CD8-positive, alpha-beta memory T cell (primary cell): Measurements from ENCODE around the gene TRAP1. TPM values are rescaled to one million over a fixed set of nuclear protein-coding genes. Genes with fewer than 3 reads are reported as not detected.

Source experiments
- CTCF ChIA-PET: fragments of 350-600 bp; sonication (Branson Sonifier 250); formaldehyde crosslinking; loops from one replicate; lab custom pipeline; 2021; ENCODE audit warnings: antibody characterized with exemption; lab: Charles Lee
- POLR2A ChIA-PET: fragments of 350-600 bp; sonication (Branson Sonifier 250); formaldehyde crosslinking; loops from one replicate; lab custom pipeline; 2021; ENCODE audit warnings: antibody characterized with exemption; lab: Charles Lee
- DNase-seq, 5 donors: peaks; one replicate each; pipeline versions ENCODE4 v3.0.0 to v3.0.0-alpha.2; 2020 to 2022; ENCODE audit warnings: mixed read lengths in 1 of 5
- H3K27ac ChIP-seq: one replicate; pipeline ENCODE4 v1.7.0; 2013; ENCODE audit warnings: low read depth, mild to moderate bottlenecking, low read length, moderate library complexity
- H3K27me3 ChIP-seq: 2 replicates; pipeline ENCODE4 v1.7.0; 2013; ENCODE audit warnings: low read length, mild to moderate bottlenecking; ENCODE audit not compliant: insufficient read depth, poor library complexity, severe bottlenecking
- H3K36me3 ChIP-seq: 2 replicates; pipeline ENCODE4 v1.7.0; 2013; ENCODE audit warnings: mild to moderate bottlenecking, low read length, moderate library complexity; ENCODE audit not compliant: insufficient read depth
- H3K4me1 ChIP-seq: 2 replicates; pipeline ENCODE4 v1.7.0; 2013; ENCODE audit warnings: mild to moderate bottlenecking, low read length, moderate library complexity; ENCODE audit not compliant: insufficient read depth
- H3K4me3 ChIP-seq: 2 replicates; pipeline ENCODE4 v1.7.0; 2013; ENCODE audit warnings: mild to moderate bottlenecking, low read length
- H3K9me3 ChIP-seq: 2 replicates; pipeline ENCODE4 v1.7.0; 2013; ENCODE audit warnings: mild to moderate bottlenecking, low read length
- H3K27ac Mint-ChIP-seq, 8 donors: one replicate each; pipeline ENCODE4 v1.8.0; 2020 to 2021; ENCODE audit warnings: mixed read lengths in 8 of 8, mild to moderate bottlenecking in 6 of 8, inconsistent platforms in 3 of 8, moderate library complexity in 3 of 8
- H3K27me3 Mint-ChIP-seq, 2 donors: one replicate each; pipeline ENCODE4 v1.8.0; 2020 to 2021; ENCODE audit warnings: mixed read lengths in 2 of 2, mild to moderate bottlenecking in 1 of 2, moderate library complexity in 1 of 2
- H3K36me3 Mint-ChIP-seq, 3 donors: one replicate each; pipeline ENCODE4 v1.8.0; 2020 to 2021; ENCODE audit warnings: mixed read lengths in 3 of 3, inconsistent platforms in 1 of 3, mild to moderate bottlenecking in 1 of 3
- H3K4me1 Mint-ChIP-seq, 3 donors: one replicate each; pipeline ENCODE4 v1.8.0; 2020 to 2021; ENCODE audit warnings: mixed read lengths in 3 of 3, inconsistent platforms in 1 of 3, mild to moderate bottlenecking in 1 of 3
- H3K4me3 Mint-ChIP-seq, 7 donors: one replicate each; pipeline ENCODE4 v1.8.0; 2020 to 2021; ENCODE audit warnings: mixed read lengths in 7 of 7, mild to moderate bottlenecking in 6 of 7, moderate library complexity in 4 of 7, inconsistent platforms in 2 of 7
- H3K9me3 Mint-ChIP-seq, 5 donors: one replicate each; pipeline ENCODE4 v1.8.0; 2020 to 2022; ENCODE audit warnings: mixed read lengths in 5 of 5, mild to moderate bottlenecking in 3 of 5, moderate library complexity in 2 of 5, inconsistent platforms in 1 of 5
- polyA plus RNA-seq: library from polyadenylated mRNA; unstranded; fragments of 300-500 nt; fragmentation: Illumina TruSeq; gene quantifications from one replicate; pipeline ENCODE4 v1.2.3, GENCODE V29; 2021
- total RNA-seq, 2 experiments: library from RNA; stranded (reverse); gene quantifications; one replicate each; pipeline ENCODE4 v1.2.3, GENCODE V29; 2021

The TRAP1 gene
- total and polyA plus RNA-seq, 3 experiments from 2014 or later: 53.5 to 308 (median 283) TPM

DNA sequence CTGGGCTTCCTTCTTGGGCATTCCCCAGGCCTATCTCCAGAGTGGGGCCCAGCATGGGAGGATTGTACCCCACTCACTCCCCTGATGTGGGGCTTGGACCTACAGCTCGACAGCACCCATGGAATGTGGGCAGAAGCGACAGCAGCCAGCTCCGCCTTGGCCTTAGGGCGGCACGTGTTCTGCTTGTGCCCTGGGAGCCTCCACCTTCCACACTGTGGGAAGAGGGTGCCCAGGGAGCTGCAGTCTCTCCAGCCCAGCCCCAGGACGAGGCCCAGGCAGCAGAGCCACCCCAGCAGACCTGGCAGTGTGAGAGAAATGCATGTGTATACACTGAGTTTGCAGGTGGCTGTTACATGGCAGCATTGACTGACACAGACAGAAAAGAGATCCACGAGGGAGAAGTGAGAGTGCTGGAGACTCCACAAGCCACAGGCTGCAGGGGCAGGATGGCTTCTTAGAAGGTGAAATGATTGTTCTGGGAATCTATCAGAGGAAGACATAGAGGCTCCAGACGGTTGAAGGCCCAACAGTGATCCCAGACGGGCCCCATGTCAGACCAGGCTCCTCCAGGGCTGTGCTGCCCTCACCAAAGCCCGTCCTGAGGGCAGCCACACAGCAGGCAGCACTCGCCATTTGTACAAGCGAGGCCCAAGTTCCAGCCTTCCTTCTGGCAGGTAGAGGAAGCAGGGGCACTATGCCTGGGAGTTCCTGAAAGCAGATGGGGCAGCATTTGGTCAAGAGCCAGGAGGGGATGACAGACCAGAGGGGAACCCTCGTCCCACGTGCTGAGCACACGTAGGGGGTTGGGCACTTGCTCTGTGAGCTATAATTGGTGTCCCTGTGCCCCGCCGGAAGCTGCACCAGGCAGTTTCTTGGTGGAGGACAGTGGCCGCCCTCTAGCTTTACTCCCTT is 65.6 kb downstream of the TRAP1 start:
- no peaks in the 10 kb centered on the region for H3K27me3 Mint-ChIP-seq
- ChIA-PET POLR2A (interaction anchor here (0.6 kb wide), 1 partner anchor 120 kb away, joined by 4 read pairs; no protein-coding TSS in a partner anchor), CTCF (no interaction called here)
- H3K27me3 ChIP-seq: no peaks in the 10 kb centered on the region
- no peaks in the 10 kb centered on the region for H3K36me3 ChIP-seq
- H3K36me3 Mint-ChIP-seq: peaks cover 0 to 53% (median 5%) of the 10 kb centered on the region in 3 donors
- DNase-seq: peak in 1 of 5 donors; percentile 13
- H3K9me3 ChIP-seq: no peaks in the 10 kb centered on the region
- no peaks in the 10 kb centered on the region for H3K9me3 Mint-ChIP-seq
- no peak overlapping the region for H3K4me3 Mint-ChIP-seq
- H3K4me3 ChIP-seq: no peak overlapping the region
- H3K27ac ChIP-seq: no peak overlapping the region
- H3K27ac Mint-ChIP-seq: no peak overlapping the region
- no peaks in the 10 kb centered on the region for H3K4me1 ChIP-seq
- peaks cover 1 to 5% (median 5%) of the 10 kb centered on the region in 3 donors for H3K4me1 Mint-ChIP-seq

GRCh38 chr16:3650631-3651265 is 66.6 kb downstream of the TRAP1 start:
- Histone ChIP-seq H3K36me3 (no peaks in the 10 kb centered on the region), H3K4me1 (no peaks in the 10 kb centered on the region), H3K27me3 (no peaks in the 10 kb centered on the region), H3K4me3 (no peak overlapping the region), H3K27ac (no peak overlapping the region), H3K9me3 (no peaks in the 10 kb centered on the region)
- Mint-ChIP-seq H3K4me3 (no peak overlapping the region), H3K27ac (peak overlapping the region in 3 of 8 donors; percentile 52 to 61 (median 57)), H3K36me3 (peaks cover 0 to 50% (median 5%) of the 10 kb centered on the region in 3 donors), H3K27me3 (no peaks in the 10 kb centered on the region), H3K4me1 (peaks cover 1 to 5% (median 5%) of the 10 kb centered on the region in 3 donors), H3K9me3 (no peaks in the 10 kb centered on the region)
- DNase-seq: no peak
- CTCF ChIA-PET: no interaction called here
- POLR2A ChIA-PET: no interaction called here

DNA sequence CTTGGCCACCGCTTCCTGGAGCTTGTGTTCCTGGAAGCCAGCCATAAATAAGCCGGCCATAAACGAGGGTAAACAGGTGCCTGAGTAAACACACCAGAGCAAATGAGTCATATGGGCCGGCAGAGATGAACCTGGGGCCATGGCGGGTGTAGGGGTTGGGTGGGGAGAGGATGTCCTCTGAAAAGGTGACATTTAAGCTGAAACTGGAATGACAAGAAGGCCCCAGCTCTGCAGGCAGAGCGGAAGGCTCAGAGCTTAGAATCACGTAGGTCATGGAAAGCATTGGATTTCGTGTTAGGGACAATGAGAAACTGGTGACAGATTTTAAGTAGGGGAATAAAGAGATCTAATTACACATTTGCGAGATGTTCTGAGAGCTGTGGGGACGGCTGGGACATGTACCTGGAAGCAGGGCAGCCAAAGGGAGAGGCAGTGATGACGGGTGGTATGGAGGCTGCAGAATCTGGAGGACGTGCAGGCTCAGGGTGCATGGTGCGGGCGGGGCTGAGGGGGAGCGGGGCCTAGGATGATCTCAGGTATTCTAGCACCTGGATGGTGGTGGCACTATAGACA is 70.9 kb downstream of the TRAP1 start:
- H3K9me3 Mint-ChIP-seq: no peaks in the 10 kb centered on the region
- no peaks in the 10 kb centered on the region for H3K27me3 Mint-ChIP-seq
- H3K4me3 ChIP-seq: no peak overlapping the region
- DNase-seq: no peak
- peaks cover 0 to 48% (median 5%) of the 10 kb centered on the region in 3 donors for H3K36me3 Mint-ChIP-seq
- H3K4me3 Mint-ChIP-seq: no peak overlapping the region
- no peaks in the 10 kb centered on the region for H3K4me1 Mint-ChIP-seq
- POLR2A ChIA-PET: no interaction called here
- CTCF ChIA-PET: no interaction called here
- H3K9me3 ChIP-seq: no peaks in the 10 kb centered on the region
- H3K27ac Mint-ChIP-seq: peak overlapping the region in 4 of 8 donors; percentile 7 to 82 (median 56)
- no peaks in the 10 kb centered on the region for H3K27me3 ChIP-seq
- H3K36me3 ChIP-seq: peaks cover 7% of the 10 kb centered on the region
- no peaks in the 10 kb centered on the region for H3K4me1 ChIP-seq
- no peak overlapping the region for H3K27ac ChIP-seq

DNA sequence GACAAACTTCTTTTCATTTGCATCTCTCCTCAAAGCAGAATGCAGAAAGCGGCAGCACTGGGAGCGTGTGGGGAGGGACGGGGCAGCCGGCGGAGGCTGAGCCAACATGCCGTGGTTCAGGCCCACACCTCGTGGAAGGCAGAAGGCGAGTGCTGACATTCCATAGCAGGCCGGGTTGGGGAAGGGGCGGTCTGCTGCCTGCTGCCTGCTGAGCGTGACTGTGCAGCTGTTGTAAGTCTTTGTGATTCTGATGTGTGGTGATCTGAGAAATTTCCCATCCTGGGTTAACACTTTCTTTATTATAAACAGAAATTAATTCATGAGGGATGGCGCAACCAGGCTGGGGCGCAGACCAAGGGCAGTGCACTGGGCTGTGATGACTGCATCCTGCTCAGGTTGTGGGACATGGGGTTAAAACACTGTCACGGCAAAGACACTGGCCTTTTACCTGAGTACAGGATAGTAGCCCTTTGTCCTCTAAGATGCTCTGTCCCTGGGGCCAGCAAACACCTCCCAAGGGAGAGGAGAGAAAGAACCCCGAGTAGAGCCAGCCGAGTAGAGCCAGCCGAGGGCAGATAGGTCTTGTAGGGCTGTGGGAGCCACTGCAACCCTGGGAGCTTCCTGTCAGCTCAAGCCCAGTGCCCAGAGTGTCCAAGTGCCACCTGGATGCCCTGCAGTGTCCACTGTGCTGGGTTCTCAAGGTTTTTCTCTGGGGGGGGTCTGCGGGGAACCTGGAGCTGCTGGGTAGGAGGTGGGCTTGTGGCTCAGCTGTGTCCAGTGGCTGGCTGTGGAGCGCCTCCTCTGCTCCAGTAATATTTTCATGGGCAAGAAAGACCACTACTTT is 71.6 kb downstream of the TRAP1 start:
- DNase-seq: no peak
- Histone ChIP-seq H3K4me3 (no peak overlapping the region), H3K4me1 (no peaks in the 10 kb centered on the region), H3K9me3 (no peaks in the 10 kb centered on the region), H3K36me3 (peaks cover 12% of the 10 kb centered on the region), H3K27ac (no peak overlapping the region), H3K27me3 (no peaks in the 10 kb centered on the region)
- Mint-ChIP-seq H3K4me3 (no peak overlapping the region), H3K9me3 (no peaks in the 10 kb centered on the region), H3K27ac (peak overlapping the region in 1 of 8 donors; percentile 74), H3K36me3 (peaks cover 0 to 47% (median 5%) of the 10 kb centered on the region in 3 donors), H3K4me1 (no peaks in the 10 kb centered on the region), H3K27me3 (no peaks in the 10 kb centered on the region)
- ChIA-PET CTCF (no interaction called here), POLR2A (no interaction called here)

DNA sequence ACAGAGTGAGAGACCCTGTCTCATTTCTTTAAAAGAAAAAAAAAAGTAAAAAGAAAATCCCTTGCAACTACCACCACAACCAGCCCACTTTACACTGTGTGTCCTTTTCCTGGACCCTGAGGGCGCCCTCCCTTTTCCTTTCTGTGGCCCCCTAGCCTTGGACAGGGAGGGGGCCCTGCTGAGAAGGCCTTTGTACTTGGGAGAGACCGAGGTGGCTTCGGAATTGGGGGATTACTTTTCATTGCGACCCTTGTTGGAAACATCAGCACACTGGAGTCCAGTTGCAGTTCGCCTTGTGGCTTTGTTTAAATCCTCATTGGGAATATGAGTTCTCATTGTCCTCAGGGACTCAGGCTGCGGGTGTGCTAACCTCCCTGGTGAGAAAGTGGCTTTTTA is 72.2 kb downstream of the TRAP1 start:
- no peak for DNase-seq
- H3K27ac Mint-ChIP-seq: peak overlapping the region in 1 of 8 donors; percentile 26
- H3K9me3 Mint-ChIP-seq: no peaks in the 10 kb centered on the region
- no peaks in the 10 kb centered on the region for H3K4me1 ChIP-seq
- no peaks in the 10 kb centered on the region for H3K4me1 Mint-ChIP-seq
- no peaks in the 10 kb centered on the region for H3K9me3 ChIP-seq
- H3K36me3 ChIP-seq: peaks cover 17% of the 10 kb centered on the region
- H3K4me3 ChIP-seq: no peak overlapping the region
- no peak overlapping the region for H3K27ac ChIP-seq
- no peaks in the 10 kb centered on the region for H3K27me3 Mint-ChIP-seq
- POLR2A ChIA-PET: no interaction called here
- no peaks in the 10 kb centered on the region for H3K27me3 ChIP-seq
- CTCF ChIA-PET: no interaction called here
- H3K4me3 Mint-ChIP-seq: no peak overlapping the region
- H3K36me3 Mint-ChIP-seq: peaks cover 0 to 46% (median 2%) of the 10 kb centered on the region in 3 donors

- H3K27me3 Mint-ChIP-seq: no peaks in the 10 kb centered on the region
- H3K9me3 Mint-ChIP-seq: no peaks in the 10 kb centered on the region
- Histone ChIP-seq H3K9me3 (no peaks in the 10 kb centered on the region), H3K4me1 (no peaks in the 10 kb centered on the region), H3K27ac (no peak overlapping the region), H3K4me3 (no peak overlapping the region), H3K36me3 (peaks cover 17% of the 10 kb centered on the region), H3K27me3 (no peaks in the 10 kb centered on the region)
- H3K4me3 Mint-ChIP-seq: no peak overlapping the region
- POLR2A ChIA-PET: interaction anchor here (0.7 kb wide), 1 partner anchor 134 kb away, joined by 3 read pairs; no protein-coding TSS in a partner anchor
- CTCF ChIA-PET: interaction anchor here (1.5 kb wide), 1 partner anchor 12 kb away, joined by 5 read pairs; the partner anchor contains the start of gene DNASE1
- H3K27ac Mint-ChIP-seq: no peak overlapping the region
- peaks cover 0 to 40% (median 0%) of the 10 kb centered on the region in 3 donors for H3K36me3 Mint-ChIP-seq
- H3K4me1 Mint-ChIP-seq: peaks cover 0 to 10% (median 6%) of the 10 kb centered on the region in 3 donors
- no peak for DNase-seq
Measured at GRCh38 chr16:3643095-3643730, 74.1 kb downstream of the TRAP1 start.

- Mint-ChIP-seq H3K4me1 (peaks cover 6 to 16% (median 12%) of the 10 kb centered on the region in 3 donors), H3K9me3 (no peaks in the 10 kb centered on the region), H3K4me3 (no peak overlapping the region), H3K36me3 (peaks cover 0 to 40% (median 0%) of the 10 kb centered on the region in 3 donors), H3K27ac (peak overlapping the region in 1 of 8 donors; percentile 88), H3K27me3 (no peaks in the 10 kb centered on the region)
- Histone ChIP-seq H3K9me3 (no peaks in the 10 kb centered on the region), H3K27ac (no peak overlapping the region), H3K36me3 (peaks cover 17% of the 10 kb centered on the region), H3K4me3 (no peak overlapping the region), H3K27me3 (no peaks in the 10 kb centered on the region), H3K4me1 (peaks cover 4% of the 10 kb centered on the region)
- DNase-seq: no peak
- ChIA-PET CTCF (interaction anchor here (1.5 kb wide), 1 partner anchor 12 kb away, joined by 5 read pairs; the partner anchor contains the start of gene DNASE1), POLR2A (no interaction called here)
Measured at GRCh38 chr16:3642397-3643094, 74.8 kb downstream of the TRAP1 start.
